ENCODE results near the gene SCN2A. TPM values are rescaled to one million over a fixed set of nuclear protein-coding genes. Genes with fewer than 3 reads are reported as not detected.

Gene SCN2A
- total and polyA plus RNA-seq, 2 donors (not counting 3 experiments of a cell fraction or from before 2014, with no cell fraction given): not detected

- H3K79me2 ChIP-seq (ENCODE audit: control insufficient read depth, insufficient read depth, low read length): no peaks in the 10 kb centered on the region
- ChIA-PET CTCF (no interaction called here), POLR2A (no interaction called here)
- no peaks in the 10 kb centered on the region for H3K9me3 ChIP-seq (replicated peaks; ENCODE audit: control insufficient read depth, insufficient read depth, low read length)
- no peak overlapping the region for H2AFZ ChIP-seq (ENCODE audit: low read depth, low read length)
- FAIRE-seq: no peak
- no peaks in the 10 kb centered on the region for H3K27me3 ChIP-seq (ENCODE audit: control insufficient read depth in 2 of 2, insufficient read depth in 2 of 2, low read length in 2 of 2)
- H3K4me2 ChIP-seq (ENCODE audit: insufficient read depth, low read length): no peak overlapping the region
- dilution Hi-C loops (cut with MboI; ENCODE audit: extremely low pct_ligation_motif_present, low sequenced_read_pairs): no loop called here
- H3K9me1 ChIP-seq (replicated peaks; ENCODE audit: control insufficient read depth, extremely low read depth, insufficient read depth, low read length): no peaks in the 10 kb centered on the region
- intact Hi-C loops (cut with micrococcal nuclease): loop anchor here (10.0 kb wide), 1 partner anchor 585 kb away; no protein-coding TSS in a partner anchor
- H3K36me3 ChIP-seq (ENCODE audit: control insufficient read depth in 2 of 2, extremely low read depth in 1 of 2, insufficient read depth in 2 of 2, low read length in 2 of 2): no peaks in the 10 kb centered on the region
- no peak for DNase-seq (ENCODE audit: low read depth, low spot score)
- H4K20me1 ChIP-seq (replicated peaks; ENCODE audit: control insufficient read depth, extremely low read depth, insufficient read depth, low read length): no peaks in the 10 kb centered on the region
- no peaks in the 10 kb centered on the region for H3K4me1 ChIP-seq (ENCODE audit: control insufficient read depth, extremely low read depth, insufficient read depth, low read length)
- no peak overlapping the region for H3K9ac ChIP-seq (replicated peaks; ENCODE audit: extremely low read depth, insufficient read depth, low read length)
- TF ChIP-seq GATA2 (IDR thresholded peaks at IDR 0.05; ENCODE audit: insufficient read depth, insufficient read length, low read depth, low read length): no peak
- no TSS peak for BruUV-seq (replicated peaks)
- H3K27ac ChIP-seq (ENCODE audit: insufficient read depth, low read depth, low read length): no peak overlapping the region
- H3K4me3 ChIP-seq (replicated peaks in 1 of 3; ENCODE audit: insufficient read depth in 1 of 3, low read depth in 1 of 3, low read length in 3 of 3): no peak overlapping the region
Observed at GRCh38 chr2:165369898-165370296, 130.7 kb downstream of the SCN2A start.

GRCh38 chr2:165371356-165371755, 132.1 kb downstream of the SCN2A start:
- no peaks in the 10 kb centered on the region for H3K9me3 ChIP-seq (replicated peaks; ENCODE audit: control insufficient read depth, insufficient read depth, low read length)
- H3K36me3 ChIP-seq (ENCODE audit: control insufficient read depth in 2 of 2, extremely low read depth in 1 of 2, insufficient read depth in 2 of 2, low read length in 2 of 2): no peaks in the 10 kb centered on the region
- FAIRE-seq (no peak), DNase-seq (ENCODE audit: low read depth, low spot score) (no peak)
- H3K9me1 ChIP-seq (replicated peaks; ENCODE audit: control insufficient read depth, extremely low read depth, insufficient read depth, low read length): no peaks in the 10 kb centered on the region
- H3K9ac ChIP-seq (replicated peaks; ENCODE audit: extremely low read depth, insufficient read depth, low read length): no peak overlapping the region
- TF ChIP-seq EZH2 (IDR thresholded peaks at IDR 0.05; ENCODE audit: borderline replicate concordance, low read depth, low read length, severe bottlenecking) (no peak), JUN (IDR thresholded peaks at IDR 0.05; ENCODE audit: borderline replicate concordance, insufficient read depth, insufficient read length, low read depth) (no peak), MYC (IDR thresholded peaks at IDR 0.05; ENCODE audit: low read depth, low read length) (no peak), POLR2AphosphoS5 (IDR thresholded peaks at IDR 0.05; ENCODE audit: insufficient read depth, low read depth, low read length) (no peak), GATA2 (IDR thresholded peaks at IDR 0.05; ENCODE audit: insufficient read depth, insufficient read length, low read depth, low read length) (no peak), POLR2A (IDR thresholded peaks at IDR 0.05; ENCODE audit: low read depth, low read length) (no peak), FOS (IDR thresholded peaks at IDR 0.05; ENCODE audit: borderline replicate concordance, insufficient read depth, low read length) (no peak)
- TF ChIP-seq, protein P1, sequence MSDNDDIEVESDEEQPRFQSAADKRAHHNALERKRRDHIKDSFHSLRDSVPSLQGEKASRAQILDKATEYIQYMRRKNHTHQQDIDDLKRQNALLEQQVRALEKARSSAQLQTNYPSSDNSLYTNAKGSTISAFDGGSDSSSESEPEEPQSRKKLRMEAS (IDR thresholded peaks at IDR 0.05; ENCODE audit: insufficient read depth, insufficient read length): no peak
- TF ChIP-seq, protein P2, sequence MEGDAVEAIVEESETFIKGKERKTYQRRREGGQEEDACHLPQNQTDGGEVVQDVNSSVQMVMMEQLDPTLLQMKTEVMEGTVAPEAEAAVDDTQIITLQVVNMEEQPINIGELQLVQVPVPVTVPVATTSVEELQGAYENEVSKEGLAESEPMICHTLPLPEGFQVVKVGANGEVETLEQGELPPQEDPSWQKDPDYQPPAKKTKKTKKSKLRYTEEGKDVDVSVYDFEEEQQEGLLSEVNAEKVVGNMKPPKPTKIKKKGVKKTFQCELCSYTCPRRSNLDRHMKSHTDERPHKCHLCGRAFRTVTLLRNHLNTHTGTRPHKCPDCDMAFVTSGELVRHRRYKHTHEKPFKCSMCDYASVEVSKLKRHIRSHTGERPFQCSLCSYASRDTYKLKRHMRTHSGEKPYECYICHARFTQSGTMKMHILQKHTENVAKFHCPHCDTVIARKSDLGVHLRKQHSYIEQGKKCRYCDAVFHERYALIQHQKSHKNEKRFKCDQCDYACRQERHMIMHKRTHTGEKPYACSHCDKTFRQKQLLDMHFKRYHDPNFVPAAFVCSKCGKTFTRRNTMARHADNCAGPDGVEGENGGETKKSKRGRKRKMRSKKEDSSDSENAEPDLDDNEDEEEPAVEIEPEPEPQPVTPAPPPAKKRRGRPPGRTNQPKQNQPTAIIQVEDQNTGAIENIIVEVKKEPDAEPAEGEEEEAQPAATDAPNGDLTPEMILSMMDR (IDR thresholded peaks at IDR 0.05; ENCODE audit: extremely low read depth in 1 of 2, insufficient read depth in 1 of 2, low read depth in 1 of 2, low read length in 2 of 2): no peak
- ChIA-PET POLR2A (no interaction called here), CTCF (interaction anchor here (0.7 kb wide), 1 partner anchor 76 kb away, joined by 3 read pairs; no protein-coding TSS in a partner anchor)
- H4K20me1 ChIP-seq (replicated peaks; ENCODE audit: control insufficient read depth, extremely low read depth, insufficient read depth, low read length): no peaks in the 10 kb centered on the region
- H3K27me3 ChIP-seq (ENCODE audit: control insufficient read depth in 2 of 2, insufficient read depth in 2 of 2, low read length in 2 of 2): no peaks in the 10 kb centered on the region
- H3K4me1 ChIP-seq (ENCODE audit: control insufficient read depth, extremely low read depth, insufficient read depth, low read length): no peaks in the 10 kb centered on the region
- no peak overlapping the region for H2AFZ ChIP-seq (ENCODE audit: low read depth, low read length)
- dilution Hi-C loops (cut with MboI; ENCODE audit: extremely low pct_ligation_motif_present, low sequenced_read_pairs) (no loop called here), intact Hi-C loops (cut with micrococcal nuclease) (loop anchor here (10.0 kb wide), 1 partner anchor 587 kb away; no protein-coding TSS in a partner anchor)
- H3K4me3 ChIP-seq (replicated peaks in 1 of 3; ENCODE audit: insufficient read depth in 1 of 3, low read depth in 1 of 3, low read length in 3 of 3): no peak overlapping the region
- H3K27ac ChIP-seq (ENCODE audit: insufficient read depth, low read depth, low read length): no peak overlapping the region
- BruUV-seq (replicated peaks): no TSS peak
- no peaks in the 10 kb centered on the region for H3K79me2 ChIP-seq (ENCODE audit: control insufficient read depth, insufficient read depth, low read length)
- H3K4me2 ChIP-seq (ENCODE audit: insufficient read depth, low read length): no peak overlapping the region
